ENCODE measurements around the gene PNPLA7.

DNA sequence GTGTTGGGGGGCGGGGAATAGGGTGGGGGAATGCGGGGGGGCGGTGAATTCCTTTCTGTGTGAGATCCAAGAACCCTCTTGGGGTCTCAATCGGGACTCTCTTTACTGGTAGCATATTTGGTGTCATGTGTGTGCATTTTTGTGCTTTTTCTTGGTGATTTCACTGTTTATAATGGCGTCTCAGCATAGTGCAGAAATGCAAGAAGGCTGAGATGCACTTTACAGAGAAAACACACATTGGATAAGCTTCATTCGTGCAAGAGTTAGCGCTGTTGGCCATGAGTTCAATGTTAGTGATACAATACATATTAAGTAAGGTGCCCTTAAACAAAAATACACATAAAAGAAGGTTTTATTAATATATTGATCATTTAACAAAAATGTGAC lies 108.3 kb downstream of the PNPLA7 start:
- TF ChIP-seq POLR2A (IDR thresholded peaks at IDR 0.05) (no peak), POLR2AphosphoS5 (IDR thresholded peaks at IDR 0.05) (no peak)
- TF ChIP-seq, protein P1, sequence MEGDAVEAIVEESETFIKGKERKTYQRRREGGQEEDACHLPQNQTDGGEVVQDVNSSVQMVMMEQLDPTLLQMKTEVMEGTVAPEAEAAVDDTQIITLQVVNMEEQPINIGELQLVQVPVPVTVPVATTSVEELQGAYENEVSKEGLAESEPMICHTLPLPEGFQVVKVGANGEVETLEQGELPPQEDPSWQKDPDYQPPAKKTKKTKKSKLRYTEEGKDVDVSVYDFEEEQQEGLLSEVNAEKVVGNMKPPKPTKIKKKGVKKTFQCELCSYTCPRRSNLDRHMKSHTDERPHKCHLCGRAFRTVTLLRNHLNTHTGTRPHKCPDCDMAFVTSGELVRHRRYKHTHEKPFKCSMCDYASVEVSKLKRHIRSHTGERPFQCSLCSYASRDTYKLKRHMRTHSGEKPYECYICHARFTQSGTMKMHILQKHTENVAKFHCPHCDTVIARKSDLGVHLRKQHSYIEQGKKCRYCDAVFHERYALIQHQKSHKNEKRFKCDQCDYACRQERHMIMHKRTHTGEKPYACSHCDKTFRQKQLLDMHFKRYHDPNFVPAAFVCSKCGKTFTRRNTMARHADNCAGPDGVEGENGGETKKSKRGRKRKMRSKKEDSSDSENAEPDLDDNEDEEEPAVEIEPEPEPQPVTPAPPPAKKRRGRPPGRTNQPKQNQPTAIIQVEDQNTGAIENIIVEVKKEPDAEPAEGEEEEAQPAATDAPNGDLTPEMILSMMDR (IDR thresholded peaks at IDR 0.05) = no peak

Measured in suprapubic skin (tissue), 4 donors.